AG04449 (cell line): ENCODE measurements around the gene SNX13.

Experiments
- CTCF ChIA-PET: fragments of 350-600 bp; formaldehyde crosslinking; extraction: SDS; loops from one replicate; lab custom pipeline; 2021; ENCODE audit warnings: antibody characterized with exemption; lab: Yijun Ruan, JAX
- POLR2A ChIA-PET: fragments of 400-600, 350-600 bp; formaldehyde crosslinking; extraction: SDS; loops from one replicate; lab custom pipeline; 2020; ENCODE audit warnings: antibody characterized with exemption, inconsistent platforms; lab: Yijun Ruan, JAX
- DNase-seq: peaks from one replicate; pipeline ENCODE4 v3.0.0-alpha.2; 2010; ENCODE audit warnings: low read depth, low spot score
- H3K4me3 ChIP-seq: 2 replicates; pipeline ENCODE4 v1.5.1; 2011; ENCODE audit warnings: low read depth, mild to moderate bottlenecking, control low read depth, low read length
- CTCF ChIP-seq: IDR thresholded peaks from one replicate; pipeline ENCODE4 v1.5.1; 2011; ENCODE audit warnings: mild to moderate bottlenecking, moderate library complexity, low read length, control low read depth, inconsistent platforms; ENCODE audit not compliant: insufficient read depth; ENCODE audit errors: missing control alignments

The SNX13 gene

GRCh38 chr7:17879075-17879661 is 61.1 kb downstream of the SNX13 start:
- CTCF ChIA-PET: no interaction called here
- no peak for DNase-seq
- H3K4me3 ChIP-seq: no peak overlapping the region
- no peak for TF ChIP-seq CTCF
- POLR2A ChIA-PET: no interaction called here

- TF ChIP-seq CTCF: no peak
- POLR2A ChIA-PET: no interaction called here
- CTCF ChIA-PET: no interaction called here
These were observed 61.7 kb downstream of the SNX13 start for GRCh38 chr7:17878627-17879026.

GRCh38 chr7:17871815-17872533 is 68.3 kb downstream of the SNX13 start:
- no peak for DNase-seq
- no peak overlapping the region for H3K4me3 ChIP-seq
- CTCF ChIA-PET: no interaction called here
- TF ChIP-seq CTCF: no peak
- POLR2A ChIA-PET: no interaction called here

More at GRCh38 chr7:17878627-17879026, 61.7 kb downstream of the SNX13 start:
- no peak overlapping the region for H3K4me3 ChIP-seq
- DNase-seq: no peak

GRCh38 chr7:17870406-17870805 is 69.9 kb downstream of the SNX13 start:
- no peak overlapping the region for H3K4me3 ChIP-seq
- TF ChIP-seq CTCF: no peak
- POLR2A ChIA-PET: no interaction called here
- CTCF ChIA-PET: no interaction called here
- no peak for DNase-seq

- CTCF ChIA-PET: no interaction called here
- POLR2A ChIA-PET: no interaction called here
- no peak for DNase-seq
- no peak overlapping the region for H3K4me3 ChIP-seq
- no peak for TF ChIP-seq CTCF
These were observed 76.5 kb downstream of the SNX13 start for GRCh38 chr7:17863809-17864143.

GRCh38 chr7:17863095-17863808 is 77.0 kb downstream of the SNX13 start:
- TF ChIP-seq CTCF: no peak
- no peak for DNase-seq
- CTCF ChIA-PET: no interaction called here
- no peak overlapping the region for H3K4me3 ChIP-seq
- POLR2A ChIA-PET: no interaction called here
